HG03095 (cell line): ENCODE data around the gene AOAH.
"Not testable (repeated sequence)": the region's sequence is repeated elsewhere in the genome, so short reads cannot be mapped to it uniquely, and the experiment has no call there.

Experiments used
- ATAC-seq: cut with Tn5 transposase; IDR thresholded peaks from one replicate; pipeline ENCODE4 v1.9.1; 2021; ENCODE audit warnings: moderate library complexity; ENCODE audit not compliant: unreplicated experiment

Gene AOAH

DNA sequence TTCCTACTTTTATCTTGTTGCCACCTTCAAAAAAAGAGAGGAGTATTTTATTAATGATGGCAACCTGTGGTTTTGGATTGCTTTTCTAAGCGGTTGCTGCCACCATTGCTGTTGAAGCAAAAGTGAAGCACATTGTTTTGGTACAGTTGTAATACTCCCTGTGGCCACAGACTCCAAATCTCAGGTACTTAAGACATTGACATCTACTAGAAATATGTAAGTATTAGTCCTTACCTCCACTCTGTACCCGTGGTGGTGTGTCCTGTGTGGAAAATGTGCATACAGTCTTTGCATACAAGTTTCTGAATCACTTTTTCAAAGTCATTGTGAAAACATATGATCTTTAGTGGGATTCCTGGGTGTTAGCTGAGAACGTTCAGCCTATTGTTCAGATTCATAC is 248.9 kb downstream of the AOAH start:
- ATAC-seq = no peak

DNA sequence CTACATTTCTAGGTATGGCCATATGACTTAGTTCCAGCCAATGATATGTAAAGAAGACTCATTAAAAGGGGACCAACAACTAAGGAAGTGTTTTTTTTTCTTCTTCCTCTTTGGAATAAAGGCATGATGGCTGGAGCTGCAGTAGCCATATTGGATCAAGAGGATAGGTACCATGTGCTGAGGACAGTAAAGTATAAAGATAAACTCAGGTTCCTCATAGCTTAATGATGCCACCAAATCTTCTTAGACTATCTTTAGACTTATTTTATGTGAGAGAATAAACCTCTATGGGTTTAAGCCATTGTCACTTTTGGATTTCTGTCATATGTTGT is 249.3 kb downstream of the AOAH start:
- ATAC-seq = no peak

DNA sequence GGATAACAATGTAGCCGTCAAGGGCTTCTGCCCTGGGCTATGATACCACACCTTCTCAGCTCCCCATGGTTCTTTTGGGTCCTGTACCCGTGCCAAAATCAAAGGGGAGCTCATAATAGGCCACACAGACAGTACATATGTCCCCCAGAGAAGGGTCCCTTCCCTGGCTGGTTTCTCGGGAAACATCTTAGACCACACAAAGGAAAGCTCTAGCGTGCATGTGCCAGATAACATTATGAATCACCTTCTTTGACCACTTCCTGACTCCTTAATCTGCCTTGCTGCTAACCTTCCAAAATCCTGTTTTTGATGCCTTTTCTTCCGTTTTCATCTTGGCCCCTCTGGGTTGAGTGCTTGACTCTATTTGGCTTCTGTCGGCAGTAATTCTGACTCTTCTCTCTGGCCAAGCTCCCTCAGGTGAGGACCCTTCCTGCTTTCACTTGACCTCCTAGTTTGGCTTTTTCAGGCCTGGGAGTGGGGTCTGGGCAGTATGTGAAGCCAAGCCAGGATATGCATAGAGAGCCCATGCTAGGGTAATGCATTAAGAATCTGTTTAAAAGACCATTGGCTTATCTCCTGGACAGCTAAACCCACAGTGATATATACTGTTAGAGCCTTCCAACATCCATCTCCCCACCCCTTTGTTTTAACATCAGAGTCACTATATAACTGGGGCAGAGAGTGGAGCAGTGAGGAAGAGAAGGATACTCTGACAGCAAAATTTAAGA is 249.8 kb downstream of the AOAH start:
- no peak for ATAC-seq

GRCh38 chr7:36473454-36474282 is 250.6 kb downstream of the AOAH start:
- ATAC-seq = no peak

GRCh38 chr7:36472141-36472729 is 252.1 kb downstream of the AOAH start:
- ATAC-seq = no peak

DNA sequence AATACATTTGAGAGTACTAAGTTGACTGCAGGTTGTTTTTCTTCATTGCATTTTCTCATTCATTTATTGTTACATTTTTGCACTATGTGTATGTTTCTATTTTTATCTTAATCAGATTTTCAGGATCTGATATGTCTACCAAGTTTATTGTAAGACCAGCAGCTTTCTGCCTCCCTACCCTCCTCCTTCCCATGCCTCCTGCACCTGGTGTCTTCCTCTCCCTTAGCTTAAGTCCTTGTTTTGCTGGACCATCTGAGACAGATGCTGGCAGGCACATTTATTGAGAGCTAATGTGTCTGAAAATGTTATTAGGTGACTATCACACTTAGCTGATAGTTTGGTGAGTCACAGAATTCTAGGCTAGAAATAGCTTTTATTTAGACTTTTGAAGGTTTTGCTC is 255.1 kb downstream of the AOAH start:
- no peak for ATAC-seq

DNA sequence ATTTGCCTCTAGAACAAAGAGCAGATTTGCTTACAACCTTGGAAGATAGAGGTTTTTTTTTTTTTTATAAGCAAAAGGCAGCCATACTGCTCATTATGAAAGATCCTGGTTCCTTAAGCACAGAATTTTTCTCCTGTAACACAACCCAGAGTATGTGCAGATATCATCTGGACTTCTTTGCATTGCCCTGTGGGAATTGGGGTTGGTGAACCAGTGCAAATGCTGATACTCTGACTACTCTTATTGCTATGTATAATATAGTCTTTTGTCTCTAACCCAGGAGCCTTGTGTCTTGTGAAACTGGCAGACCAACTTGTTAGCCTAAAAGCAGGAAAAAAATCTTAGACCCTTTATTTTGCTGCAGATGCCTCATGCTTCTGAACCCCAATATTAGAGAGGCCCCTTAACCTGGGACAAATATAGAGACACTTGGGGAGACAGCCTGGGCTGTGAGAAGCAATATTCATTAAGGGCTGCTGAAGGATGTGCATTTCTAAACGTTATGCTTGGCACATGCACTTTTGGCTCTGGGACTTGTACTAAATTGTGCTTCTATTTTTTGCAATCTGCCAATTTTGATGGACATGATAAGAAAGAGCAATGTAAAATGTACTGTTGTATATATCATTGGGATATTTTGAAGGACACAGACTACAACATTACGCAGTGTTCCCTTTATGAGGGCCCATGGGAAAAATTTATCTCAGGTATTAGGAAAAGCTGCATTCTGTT is 255.8 kb downstream of the AOAH start:
- ATAC-seq = no peak

DNA sequence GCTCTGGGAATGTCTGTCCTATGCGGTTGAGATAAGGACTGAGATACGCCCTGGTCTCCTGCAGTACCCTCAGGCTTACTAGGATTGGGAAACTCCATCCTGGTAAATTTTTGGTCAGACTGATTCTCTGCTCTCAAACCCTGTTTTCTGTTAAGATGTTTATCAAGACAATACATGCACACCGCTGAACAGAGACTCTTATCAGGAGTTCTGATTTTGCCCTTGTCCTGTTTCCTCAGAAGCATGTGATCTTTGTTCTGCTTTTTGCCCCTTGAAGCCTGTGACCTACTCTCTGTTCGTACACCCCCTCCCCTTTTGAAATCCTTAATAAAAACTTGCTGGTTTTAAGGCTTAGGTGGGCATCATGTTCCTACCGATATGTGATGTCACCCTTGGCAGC is 258.3 kb downstream of the AOAH start:
- not testable (repeated sequence) for ATAC-seq

GRCh38 chr7:36464271-36464670 is 260.0 kb downstream of the AOAH start:
- no peak for ATAC-seq
